OCI-M2 (cell line): ENCODE results near the gene KCNK15.

Source experiments
- DNase-seq: peaks from one replicate; lab custom pipeline; 2025; ENCODE audit not compliant: unreplicated experiment; lab: John Stamatoyannopoulos, UW

Gene KCNK15

GRCh38 chr20:44784688-44785087, 39.0 kb downstream of the KCNK15 start:
- no peak for DNase-seq

- DNase-seq, result no peak
Measured at GRCh38 chr20:44785768-44786167, 40.1 kb downstream of the KCNK15 start.

GRCh38 chr20:44787299-44787698, 41.6 kb downstream of the KCNK15 start:
- no peak for DNase-seq

- DNase-seq, result no peak
Measured at GRCh38 chr20:44788706-44789456, 43.2 kb downstream of the KCNK15 start.

GRCh38 chr20:44790638-44791393, 45.2 kb downstream of the KCNK15 start:
- no peak for DNase-seq

- no peak for DNase-seq
Measured at GRCh38 chr20:44792796-44793195, 47.1 kb downstream of the KCNK15 start.

- no peak for DNase-seq
Measured at GRCh38 chr20:44795836-44796235, 50.2 kb downstream of the KCNK15 start.

GRCh38 chr20:44796311-44796710, 50.6 kb downstream of the KCNK15 start:
- DNase-seq, result no peak

GRCh38 chr20:44796758-44797457, 51.2 kb downstream of the KCNK15 start:
- DNase-seq, result no peak

GRCh38 chr20:44799691-44800090, 54.0 kb downstream of the KCNK15 start:
- no peak for DNase-seq

GRCh38 chr20:44800391-44801046, 54.9 kb downstream of the KCNK15 start:
- no peak for DNase-seq
